GM12878 (cell line): ENCODE results near the gene CYP1B1. TPM values are rescaled to one million over a fixed set of nuclear protein-coding genes. Genes with fewer than 3 reads are reported as not detected.

Source experiments
- EGR1 ChIP-seq, 2 experiments: IDR thresholded peaks; 1 replicate in 1 of 2; 2 replicates in 1 of 2; pipeline ENCODE4 v1.6.1; 2011 to 2012; ENCODE audit warnings: low read depth in 2 of 2, low read length in 2 of 2, borderline replicate concordance in 1 of 2, mild to moderate bottlenecking in 1 of 2, moderate library complexity in 1 of 2
- RELA ChIP-seq: fragments of 450-650 bp; IDR thresholded peaks from 2 replicates; pipeline ENCODE4 v1.8.0; 2014; ENCODE audit warnings: borderline replicate concordance; ENCODE audit not compliant: partially characterized antibody
- SMARCA5 ChIP-seq: fragments of 450-650 bp; IDR thresholded peaks from 2 replicates; pipeline ENCODE4 v1.6.1; 2017; ENCODE audit warnings: mild to moderate bottlenecking
- SUPT20H ChIP-seq: IDR thresholded peaks from 2 replicates; pipeline ENCODE4 v1.6.1; 2011; ENCODE audit warnings: low read depth, mild to moderate bottlenecking, low read length, moderate library complexity, borderline replicate concordance; ENCODE audit not compliant: control insufficient read depth
- polyA plus RNA-seq, 11 experiments: library from polyadenylated mRNA; depleted of rRNA in 4 of 11; unstranded in 6 of 11; stranded (reverse) in 5 of 11; fragments of >200 nt; fragmentation: Nextera tagmentation in 4 of 11; fragmentation: Illumina TruSeq in 1 of 11; extraction: Ambion mirVana in 4 of 11; extraction: Trizol in 1 of 11; gene quantifications; 1 replicate in 1 of 11; 2 replicates in 10 of 11; pipeline versions ENCODE4 v1.2.1 to v1.2.3, GENCODE V29; 2011 to 2016; ENCODE audit warnings: inconsistent platforms in 2 of 11, missing spikeins in 2 of 11, low read depth in 1 of 11
- total RNA-seq, 4 experiments: library from RNA; depleted of rRNA in 3 of 4; stranded (reverse); fragments of >200 nt in 3 of 4; fragmentation: Illumina TruSeq in 1 of 4; extraction: Trizol in 1 of 4; gene quantifications; 2 replicates each; pipeline versions ENCODE4 v1.2.1 to v1.2.3, GENCODE V29; 2013 to 2021
- TF ChIP-seq, protein P1 (sequence below): fragments of 450-650 bp; IDR thresholded peaks from 2 replicates; pipeline ENCODE4 v1.6.1; 2018; ENCODE audit warnings: mild to moderate bottlenecking, low read depth, moderate library complexity; ENCODE audit not compliant: partially characterized antibody
- TF ChIP-seq, protein P2 (sequence below): fragments of 450-650 bp; IDR thresholded peaks from 2 replicates; pipeline ENCODE4 v1.6.1; 2017; ENCODE audit warnings: mild to moderate bottlenecking, low read depth, inconsistent platforms; ENCODE audit not compliant: poor library complexity, severe bottlenecking

Gene CYP1B1
- total and polyA plus RNA-seq, 10 of the 15 experiments (the other 5 are each of a cell fraction or from before 2014, with no cell fraction given) = 0.35 to 29.7 (median 3.4) TPM

DNA sequence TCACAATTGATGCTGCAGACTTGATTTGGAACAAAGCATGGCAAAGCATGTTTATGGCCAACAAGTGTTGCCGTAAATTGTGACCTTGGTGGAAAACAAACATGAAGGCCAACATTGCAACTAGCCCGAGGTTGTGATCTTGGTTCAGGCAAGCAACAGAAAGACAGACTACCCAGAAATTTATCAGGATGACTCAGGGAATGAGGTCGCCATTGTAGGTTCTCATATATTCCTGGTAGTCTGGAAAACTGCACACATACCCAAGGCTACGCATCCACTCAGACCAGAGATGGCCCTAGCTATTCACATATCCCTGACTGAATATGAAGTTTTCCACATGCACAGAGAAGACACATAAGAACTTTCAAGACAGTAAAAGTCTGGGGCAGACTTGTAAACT is 30.1 kb downstream of the CYP1B1 start (continued):
- TF ChIP-seq, protein P1, sequence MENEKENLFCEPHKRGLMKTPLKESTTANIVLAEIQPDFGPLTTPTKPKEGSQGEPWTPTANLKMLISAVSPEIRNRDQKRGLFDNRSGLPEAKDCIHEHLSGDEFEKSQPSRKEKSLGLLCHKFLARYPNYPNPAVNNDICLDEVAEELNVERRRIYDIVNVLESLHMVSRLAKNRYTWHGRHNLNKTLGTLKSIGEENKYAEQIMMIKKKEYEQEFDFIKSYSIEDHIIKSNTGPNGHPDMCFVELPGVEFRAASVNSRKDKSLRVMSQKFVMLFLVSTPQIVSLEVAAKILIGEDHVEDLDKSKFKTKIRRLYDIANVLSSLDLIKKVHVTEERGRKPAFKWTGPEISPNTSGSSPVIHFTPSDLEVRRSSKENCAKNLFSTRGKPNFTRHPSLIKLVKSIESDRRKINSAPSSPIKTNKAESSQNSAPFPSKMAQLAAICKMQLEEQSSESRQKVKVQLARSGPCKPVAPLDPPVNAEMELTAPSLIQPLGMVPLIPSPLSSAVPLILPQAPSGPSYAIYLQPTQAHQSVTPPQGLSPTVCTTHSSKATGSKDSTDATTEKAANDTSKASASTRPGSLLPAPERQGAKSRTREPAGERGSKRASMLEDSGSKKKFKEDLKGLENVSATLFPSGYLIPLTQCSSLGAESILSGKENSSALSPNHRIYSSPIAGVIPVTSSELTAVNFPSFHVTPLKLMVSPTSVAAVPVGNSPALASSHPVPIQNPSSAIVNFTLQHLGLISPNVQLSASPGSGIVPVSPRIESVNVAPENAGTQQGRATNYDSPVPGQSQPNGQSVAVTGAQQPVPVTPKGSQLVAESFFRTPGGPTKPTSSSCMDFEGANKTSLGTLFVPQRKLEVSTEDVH = no peak
- TF ChIP-seq, protein P2, sequence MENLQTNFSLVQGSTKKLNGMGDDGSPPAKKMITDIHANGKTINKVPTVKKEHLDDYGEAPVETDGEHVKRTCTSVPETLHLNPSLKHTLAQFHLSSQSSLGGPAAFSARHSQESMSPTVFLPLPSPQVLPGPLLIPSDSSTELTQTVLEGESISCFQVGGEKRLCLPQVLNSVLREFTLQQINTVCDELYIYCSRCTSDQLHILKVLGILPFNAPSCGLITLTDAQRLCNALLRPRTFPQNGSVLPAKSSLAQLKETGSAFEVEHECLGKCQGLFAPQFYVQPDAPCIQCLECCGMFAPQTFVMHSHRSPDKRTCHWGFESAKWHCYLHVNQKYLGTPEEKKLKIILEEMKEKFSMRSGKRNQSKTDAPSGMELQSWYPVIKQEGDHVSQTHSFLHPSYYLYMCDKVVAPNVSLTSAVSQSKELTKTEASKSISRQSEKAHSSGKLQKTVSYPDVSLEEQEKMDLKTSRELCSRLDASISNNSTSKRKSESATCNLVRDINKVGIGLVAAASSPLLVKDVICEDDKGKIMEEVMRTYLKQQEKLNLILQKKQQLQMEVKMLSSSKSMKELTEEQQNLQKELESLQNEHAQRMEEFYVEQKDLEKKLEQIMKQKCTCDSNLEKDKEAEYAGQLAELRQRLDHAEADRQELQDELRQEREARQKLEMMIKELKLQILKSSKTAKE = no peak
- TF ChIP-seq SMARCA5 (no peak), SUPT20H (no peak), RELA (no peak), EGR1 (IDR thresholded peaks at IDR 0.05; ENCODE audit: borderline replicate concordance in 1 of 2, low read depth in 2 of 2, low read length in 2 of 2) (no peak)
- TF ChIP-seq, all 136 proteins: peak for 0
